Ramos (cell line): ENCODE results near the gene ANKRD31.
"Not testable (repeated sequence)": the region's sequence is repeated elsewhere in the genome, so short reads cannot be mapped to it uniquely, and the experiment has no call there.

Experiments
- in situ Hi-C: fragments of 300-500 bp; cut with MboI; formaldehyde crosslinking; loops from one replicate; pipeline ENCODE4 v1.14.3; 2022; ENCODE audit warnings: low sequenced_read_pairs; ENCODE audit not compliant: unreplicated experiment

The ANKRD31 gene

GRCh38 chr5:75234251-75234650 lies 2.4 kb downstream of the ANKRD31 start:
- in situ Hi-C loops, result no loop called here

GRCh38 chr5:75226916-75227315 lies 9.8 kb downstream of the ANKRD31 start:
- in situ Hi-C loops, result no loop called here

- in situ Hi-C loops, result no loop called here
These were observed 11.2 kb downstream of the ANKRD31 start for GRCh38 chr5:75225506-75225905.

- in situ Hi-C loops, result not testable (repeated sequence)
These were observed 15.9 kb downstream of the ANKRD31 start for GRCh38 chr5:75220787-75221186.

- in situ Hi-C loops, result no loop called here
These were observed 21.8 kb downstream of the ANKRD31 start for GRCh38 chr5:75214928-75215327.

GRCh38 chr5:75214409-75214808 lies 22.3 kb downstream of the ANKRD31 start:
- in situ Hi-C loops, result no loop called here

- in situ Hi-C loops, result no loop called here
These were observed 33.1 kb downstream of the ANKRD31 start for GRCh38 chr5:75203604-75204003.

- in situ Hi-C loops, result no loop called here
These were observed 33.7 kb downstream of the ANKRD31 start for GRCh38 chr5:75202935-75203334.

GRCh38 chr5:75200776-75201175 lies 35.9 kb downstream of the ANKRD31 start:
- in situ Hi-C loops, result no loop called here

- in situ Hi-C loops, result no loop called here
These were observed 36.7 kb downstream of the ANKRD31 start for GRCh38 chr5:75199946-75200345.

- in situ Hi-C loops, result no loop called here
These were observed 37.6 kb downstream of the ANKRD31 start for GRCh38 chr5:75199071-75199470.

GRCh38 chr5:75197745-75198144 lies 38.9 kb downstream of the ANKRD31 start:
- in situ Hi-C loops, result no loop called here

GRCh38 chr5:75192804-75193203 lies 43.9 kb downstream of the ANKRD31 start:
- in situ Hi-C loops, result no loop called here

GRCh38 chr5:75192264-75192663 lies 44.4 kb downstream of the ANKRD31 start:
- in situ Hi-C loops, result no loop called here

- in situ Hi-C loops, result no loop called here
These were observed 46.5 kb downstream of the ANKRD31 start for GRCh38 chr5:75190227-75190626.

GRCh38 chr5:75189353-75189752 lies 47.3 kb downstream of the ANKRD31 start:
- in situ Hi-C loops, result no loop called here

- in situ Hi-C loops, result no loop called here
These were observed 50.9 kb downstream of the ANKRD31 start for GRCh38 chr5:75185763-75186162.

GRCh38 chr5:75176009-75176408 lies 60.7 kb downstream of the ANKRD31 start:
- in situ Hi-C loops, result not testable (repeated sequence)

- in situ Hi-C loops, result not testable (repeated sequence)
These were observed 61.8 kb downstream of the ANKRD31 start for GRCh38 chr5:75174872-75175271.

GRCh38 chr5:75169516-75169915 lies 67.2 kb downstream of the ANKRD31 start:
- in situ Hi-C loops, result no loop called here

GRCh38 chr5:75168026-75168735 lies 68.5 kb downstream of the ANKRD31 start:
- in situ Hi-C loops, result no loop called here

- in situ Hi-C loops, result no loop called here
These were observed 69.3 kb downstream of the ANKRD31 start for GRCh38 chr5:75167345-75167744.
